ENCODE measurements around the gene ADCY4. TPM values are rescaled to one million over a fixed set of nuclear protein-coding genes. Genes with fewer than 3 reads are reported as not detected.

Gene ADCY4
- total and polyA plus RNA-seq, 2 of the 13 experiments (the other 11 are each of a cell fraction or from before 2014, with no cell fraction given), result 0.03 TPM; not detected in 1

- TF ChIP-seq CCAR2 (optimal IDR thresholded peaks at IDR 0.05; ENCODE audit: low read depth, low read length), result peak; percentile 78
- no peak for TF ChIP-seq ZNF276 (CRISPR knock-in tag; IDR thresholded peaks at IDR 0.05; ENCODE audit: low read depth)
- no peak for TF ChIP-seq BCL6 (CRISPR knock-in tag; IDR thresholded peaks at IDR 0.05)
- TF ChIP-seq ZNF468 (CRISPR knock-in tag; IDR thresholded peaks at IDR 0.05), result no peak
- no peak for TF ChIP-seq PLRG1 (conservative IDR thresholded peaks at IDR 0.05)
- TF ChIP-seq, protein P1, sequence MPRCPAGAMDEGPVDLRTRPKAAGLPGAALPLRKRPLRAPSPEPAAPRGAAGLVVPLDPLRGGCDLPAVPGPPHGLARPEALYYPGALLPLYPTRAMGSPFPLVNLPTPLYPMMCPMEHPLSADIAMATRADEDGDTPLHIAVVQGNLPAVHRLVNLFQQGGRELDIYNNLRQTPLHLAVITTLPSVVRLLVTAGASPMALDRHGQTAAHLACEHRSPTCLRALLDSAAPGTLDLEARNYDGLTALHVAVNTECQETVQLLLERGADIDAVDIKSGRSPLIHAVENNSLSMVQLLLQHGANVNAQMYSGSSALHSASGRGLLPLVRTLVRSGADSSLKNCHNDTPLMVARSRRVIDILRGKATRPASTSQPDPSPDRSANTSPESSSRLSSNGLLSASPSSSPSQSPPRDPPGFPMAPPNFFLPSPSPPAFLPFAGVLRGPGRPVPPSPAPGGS (CRISPR knock-in tag; IDR thresholded peaks at IDR 0.05), result 0 out of 2 replicates have a peak, but pooled peaks have one; percentile 57
- TF ChIP-seq, protein P2, sequence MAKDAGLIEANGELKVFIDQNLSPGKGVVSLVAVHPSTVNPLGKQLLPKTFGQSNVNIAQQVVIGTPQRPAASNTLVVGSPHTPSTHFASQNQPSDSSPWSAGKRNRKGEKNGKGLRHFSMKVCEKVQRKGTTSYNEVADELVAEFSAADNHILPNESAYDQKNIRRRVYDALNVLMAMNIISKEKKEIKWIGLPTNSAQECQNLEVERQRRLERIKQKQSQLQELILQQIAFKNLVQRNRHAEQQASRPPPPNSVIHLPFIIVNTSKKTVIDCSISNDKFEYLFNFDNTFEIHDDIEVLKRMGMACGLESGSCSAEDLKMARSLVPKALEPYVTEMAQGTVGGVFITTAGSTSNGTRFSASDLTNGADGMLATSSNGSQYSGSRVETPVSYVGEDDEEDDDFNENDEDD (CRISPR knock-in tag; IDR thresholded peaks at IDR 0.05; ENCODE audit: borderline replicate concordance), result peak; percentile 48; the same call in 1 of the 2 replicates
- TF ChIP-seq, protein P3, sequence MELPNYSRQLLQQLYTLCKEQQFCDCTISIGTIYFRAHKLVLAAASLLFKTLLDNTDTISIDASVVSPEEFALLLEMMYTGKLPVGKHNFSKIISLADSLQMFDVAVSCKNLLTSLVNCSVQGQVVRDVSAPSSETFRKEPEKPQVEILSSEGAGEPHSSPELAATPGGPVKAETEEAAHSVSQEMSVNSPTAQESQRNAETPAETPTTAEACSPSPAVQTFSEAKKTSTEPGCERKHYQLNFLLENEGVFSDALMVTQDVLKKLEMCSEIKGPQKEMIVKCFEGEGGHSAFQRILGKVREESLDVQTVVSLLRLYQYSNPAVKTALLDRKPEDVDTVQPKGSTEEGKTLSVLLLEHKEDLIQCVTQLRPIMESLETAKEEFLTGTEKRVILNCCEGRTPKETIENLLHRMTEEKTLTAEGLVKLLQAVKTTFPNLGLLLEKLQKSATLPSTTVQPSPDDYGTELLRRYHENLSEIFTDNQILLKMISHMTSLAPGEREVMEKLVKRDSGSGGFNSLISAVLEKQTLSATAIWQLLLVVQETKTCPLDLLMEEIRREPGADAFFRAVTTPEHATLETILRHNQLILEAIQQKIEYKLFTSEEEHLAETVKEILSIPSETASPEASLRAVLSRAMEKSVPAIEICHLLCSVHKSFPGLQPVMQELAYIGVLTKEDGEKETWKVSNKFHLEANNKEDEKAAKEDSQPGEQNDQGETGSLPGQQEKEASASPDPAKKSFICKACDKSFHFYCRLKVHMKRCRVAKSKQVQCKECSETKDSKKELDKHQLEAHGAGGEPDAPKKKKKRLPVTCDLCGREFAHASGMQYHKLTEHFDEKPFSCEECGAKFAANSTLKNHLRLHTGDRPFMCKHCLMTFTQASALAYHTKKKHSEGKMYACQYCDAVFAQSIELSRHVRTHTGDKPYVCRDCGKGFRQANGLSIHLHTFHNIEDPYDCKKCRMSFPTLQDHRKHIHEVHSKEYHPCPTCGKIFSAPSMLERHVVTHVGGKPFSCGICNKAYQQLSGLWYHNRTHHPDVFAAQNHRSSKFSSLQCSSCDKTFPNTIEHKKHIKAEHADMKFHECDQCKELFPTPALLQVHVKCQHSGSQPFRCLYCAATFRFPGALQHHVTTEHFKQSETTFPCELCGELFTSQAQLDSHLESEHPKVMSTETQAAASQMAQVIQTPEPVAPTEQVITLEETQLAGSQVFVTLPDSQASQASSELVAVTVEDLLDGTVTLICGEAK (IDR thresholded peaks at IDR 0.05), result no peak
- TF ChIP-seq, protein P3 (CRISPR knock-in tag; IDR thresholded peaks at IDR 0.05), result no peak; the same call in 1 of the 2 replicates
- no peak for TF ChIP-seq SMAD1 (CRISPR knock-in tag; IDR thresholded peaks at IDR 0.05; ENCODE audit: borderline replicate concordance, low read depth)
- TF ChIP-seq SRSF9 (IDR thresholded peaks at IDR 0.05; ENCODE audit: borderline replicate concordance, insufficient read depth, low read depth, low read length, poor library complexity, severe bottlenecking), result no peak
- TF ChIP-seq, protein P4, sequence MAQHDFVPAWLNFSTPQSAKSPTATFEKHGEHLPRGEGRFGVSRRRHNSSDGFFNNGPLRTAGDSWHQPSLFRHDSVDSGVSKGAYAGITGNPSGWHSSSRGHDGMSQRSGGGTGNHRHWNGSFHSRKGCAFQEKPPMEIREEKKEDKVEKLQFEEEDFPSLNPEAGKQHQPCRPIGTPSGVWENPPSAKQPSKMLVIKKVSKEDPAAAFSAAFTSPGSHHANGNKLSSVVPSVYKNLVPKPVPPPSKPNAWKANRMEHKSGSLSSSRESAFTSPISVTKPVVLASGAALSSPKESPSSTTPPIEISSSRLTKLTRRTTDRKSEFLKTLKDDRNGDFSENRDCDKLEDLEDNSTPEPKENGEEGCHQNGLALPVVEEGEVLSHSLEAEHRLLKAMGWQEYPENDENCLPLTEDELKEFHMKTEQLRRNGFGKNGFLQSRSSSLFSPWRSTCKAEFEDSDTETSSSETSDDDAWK (CRISPR knock-in tag; IDR thresholded peaks at IDR 0.05), result no peak
- peak; percentile 3 for TF ChIP-seq HNRNPK (IDR thresholded peaks at IDR 0.05; ENCODE audit: low read depth, low read length, poor library complexity, severe bottlenecking)
Observed at GRCh38 chr14:24297190-24297964, 37.5 kb downstream of the ADCY4 start (continued).

Measured in HepG2 (cell line).